CD8-positive, alpha-beta memory T cell (primary cell): Measurements from ENCODE around the gene LPP. TPM values are rescaled to one million over a fixed set of nuclear protein-coding genes. Genes with fewer than 3 reads are reported as not detected.

Experiments used
- CTCF ChIA-PET: fragments of 350-600 bp; sonication (Branson Sonifier 250); formaldehyde crosslinking; loops from one replicate; lab custom pipeline; 2021; ENCODE audit warnings: antibody characterized with exemption; lab: Charles Lee
- POLR2A ChIA-PET: fragments of 350-600 bp; sonication (Branson Sonifier 250); formaldehyde crosslinking; loops from one replicate; lab custom pipeline; 2021; ENCODE audit warnings: antibody characterized with exemption; lab: Charles Lee
- DNase-seq, 5 donors: peaks; one replicate each; pipeline versions ENCODE4 v3.0.0 to v3.0.0-alpha.2; 2020 to 2022; ENCODE audit warnings: mixed read lengths in 1 of 5
- H3K27ac ChIP-seq: one replicate; pipeline ENCODE4 v1.7.0; 2013; ENCODE audit warnings: low read depth, mild to moderate bottlenecking, low read length, moderate library complexity
- H3K27me3 ChIP-seq: 2 replicates; pipeline ENCODE4 v1.7.0; 2013; ENCODE audit warnings: low read length, mild to moderate bottlenecking; ENCODE audit not compliant: insufficient read depth, poor library complexity, severe bottlenecking
- H3K36me3 ChIP-seq: 2 replicates; pipeline ENCODE4 v1.7.0; 2013; ENCODE audit warnings: mild to moderate bottlenecking, low read length, moderate library complexity; ENCODE audit not compliant: insufficient read depth
- H3K4me1 ChIP-seq: 2 replicates; pipeline ENCODE4 v1.7.0; 2013; ENCODE audit warnings: mild to moderate bottlenecking, low read length, moderate library complexity; ENCODE audit not compliant: insufficient read depth
- H3K4me3 ChIP-seq: 2 replicates; pipeline ENCODE4 v1.7.0; 2013; ENCODE audit warnings: mild to moderate bottlenecking, low read length
- H3K9me3 ChIP-seq: 2 replicates; pipeline ENCODE4 v1.7.0; 2013; ENCODE audit warnings: mild to moderate bottlenecking, low read length
- H3K27ac Mint-ChIP-seq, 8 donors: one replicate each; pipeline ENCODE4 v1.8.0; 2020 to 2021; ENCODE audit warnings: mixed read lengths in 8 of 8, mild to moderate bottlenecking in 6 of 8, inconsistent platforms in 3 of 8, moderate library complexity in 3 of 8
- H3K27me3 Mint-ChIP-seq, 2 donors: one replicate each; pipeline ENCODE4 v1.8.0; 2020 to 2021; ENCODE audit warnings: mixed read lengths in 2 of 2, mild to moderate bottlenecking in 1 of 2, moderate library complexity in 1 of 2
- H3K36me3 Mint-ChIP-seq, 3 donors: one replicate each; pipeline ENCODE4 v1.8.0; 2020 to 2021; ENCODE audit warnings: mixed read lengths in 3 of 3, inconsistent platforms in 1 of 3, mild to moderate bottlenecking in 1 of 3
- H3K4me1 Mint-ChIP-seq, 3 donors: one replicate each; pipeline ENCODE4 v1.8.0; 2020 to 2021; ENCODE audit warnings: mixed read lengths in 3 of 3, inconsistent platforms in 1 of 3, mild to moderate bottlenecking in 1 of 3
- H3K4me3 Mint-ChIP-seq, 7 donors: one replicate each; pipeline ENCODE4 v1.8.0; 2020 to 2021; ENCODE audit warnings: mixed read lengths in 7 of 7, mild to moderate bottlenecking in 6 of 7, moderate library complexity in 4 of 7, inconsistent platforms in 2 of 7
- H3K9me3 Mint-ChIP-seq, 5 donors: one replicate each; pipeline ENCODE4 v1.8.0; 2020 to 2022; ENCODE audit warnings: mixed read lengths in 5 of 5, mild to moderate bottlenecking in 3 of 5, moderate library complexity in 2 of 5, inconsistent platforms in 1 of 5
- polyA plus RNA-seq: library from polyadenylated mRNA; unstranded; fragments of 300-500 nt; fragmentation: Illumina TruSeq; gene quantifications from one replicate; pipeline ENCODE4 v1.2.3, GENCODE V29; 2021
- total RNA-seq, 2 experiments: library from RNA; stranded (reverse); gene quantifications; one replicate each; pipeline ENCODE4 v1.2.3, GENCODE V29; 2021

Gene LPP
- total and polyA plus RNA-seq, 3 experiments from 2014 or later, result 13.4 to 23.5 (median 18.0) TPM

GRCh38 chr3:188164248-188164687, 10.3 kb downstream of the LPP start:
- peaks cover 0 to 6% (median 0%) of the 10 kb centered on the region in 3 donors for H3K36me3 Mint-ChIP-seq
- ChIA-PET POLR2A (no interaction called here), CTCF (interaction anchor here (1.0 to 2.0 kb wide), 2 partner anchors 121 to 417 kb away, joined by 3 to 6 read pairs; no protein-coding TSS in a partner anchor)
- peak overlapping the region; percentile 6 to 62 (median 24) for H3K4me3 Mint-ChIP-seq
- H3K9me3 Mint-ChIP-seq, result no peaks in the 10 kb centered on the region
- Histone ChIP-seq H3K9me3 (no peaks in the 10 kb centered on the region), H3K27me3 (no peaks in the 10 kb centered on the region), H3K27ac (no peak overlapping the region), H3K4me3 (no peak overlapping the region), H3K4me1 (peaks cover 23% of the 10 kb centered on the region), H3K36me3 (no peaks in the 10 kb centered on the region)
- no peak for DNase-seq
- peaks cover 41 to 61% (median 55%) of the 10 kb centered on the region in 3 donors for H3K4me1 Mint-ChIP-seq
- H3K27me3 Mint-ChIP-seq, result no peaks in the 10 kb centered on the region
- peak overlapping the region; percentile 5 to 81 (median 54) for H3K27ac Mint-ChIP-seq

- H3K36me3 ChIP-seq, result no peaks in the 10 kb centered on the region
- H3K4me3 ChIP-seq, result no peak overlapping the region
- DNase-seq, result no peak
- no peak overlapping the region for H3K27ac ChIP-seq
- CTCF ChIA-PET, result interaction anchor here (2.0 kb wide), 1 partner anchor 418 kb away, joined by 6 read pairs; no protein-coding TSS in a partner anchor
- Mint-ChIP-seq H3K4me3 (no peak overlapping the region), H3K4me1 (peaks cover 47 to 63% (median 59%) of the 10 kb centered on the region in 3 donors), H3K9me3 (no peaks in the 10 kb centered on the region), H3K27ac (peak overlapping the region in 3 of 8 donors; percentile 4 to 64 (median 11)), H3K36me3 (peaks cover 0 to 4% (median 0%) of the 10 kb centered on the region in 3 donors), H3K27me3 (no peaks in the 10 kb centered on the region)
- POLR2A ChIA-PET, result no interaction called here
- H3K4me1 ChIP-seq, result peaks cover 35% of the 10 kb centered on the region
- no peaks in the 10 kb centered on the region for H3K27me3 ChIP-seq
- H3K9me3 ChIP-seq, result no peaks in the 10 kb centered on the region
Measured at GRCh38 chr3:188165596-188165995, 11.6 kb downstream of the LPP start.

GRCh38 chr3:188166441-188166840, 12.5 kb downstream of the LPP start:
- H3K9me3 ChIP-seq, result no peaks in the 10 kb centered on the region
- no peak for DNase-seq
- ChIA-PET CTCF (no interaction called here), POLR2A (no interaction called here)
- H3K27me3 ChIP-seq, result no peaks in the 10 kb centered on the region
- H3K4me1 ChIP-seq, result peaks cover 35% of the 10 kb centered on the region
- Mint-ChIP-seq H3K36me3 (peaks cover 0 to 4% (median 2%) of the 10 kb centered on the region in 3 donors), H3K27me3 (no peaks in the 10 kb centered on the region), H3K4me3 (no peak overlapping the region), H3K9me3 (no peaks in the 10 kb centered on the region), H3K4me1 (peaks cover 49 to 63% (median 63%) of the 10 kb centered on the region in 3 donors), H3K27ac (no peak overlapping the region)
- H3K36me3 ChIP-seq, result no peaks in the 10 kb centered on the region
- no peak overlapping the region for H3K27ac ChIP-seq
- H3K4me3 ChIP-seq, result no peak overlapping the region

- no peak overlapping the region for H3K4me3 ChIP-seq
- peaks cover 34% of the 10 kb centered on the region for H3K4me1 ChIP-seq
- ChIA-PET POLR2A (interaction anchor here (0.6 kb wide), 1 partner anchor 152 kb away, joined by 5 read pairs; no protein-coding TSS in a partner anchor), CTCF (interaction anchor here (0.9 kb wide), 1 partner anchor 974 kb away, joined by 3 read pairs; no protein-coding TSS in a partner anchor)
- no peak overlapping the region for H3K27ac ChIP-seq
- Mint-ChIP-seq H3K4me1 (peaks cover 46 to 51% (median 49%) of the 10 kb centered on the region in 3 donors), H3K4me3 (no peak overlapping the region), H3K9me3 (no peaks in the 10 kb centered on the region), H3K36me3 (peaks cover 0 to 2% (median 1%) of the 10 kb centered on the region in 3 donors), H3K27ac (no peak overlapping the region), H3K27me3 (no peaks in the 10 kb centered on the region)
- DNase-seq, result no peak
- H3K9me3 ChIP-seq, result no peaks in the 10 kb centered on the region
- no peaks in the 10 kb centered on the region for H3K36me3 ChIP-seq
- H3K27me3 ChIP-seq, result no peaks in the 10 kb centered on the region
Measured at GRCh38 chr3:188168186-188168585, 14.2 kb downstream of the LPP start.

DNA sequence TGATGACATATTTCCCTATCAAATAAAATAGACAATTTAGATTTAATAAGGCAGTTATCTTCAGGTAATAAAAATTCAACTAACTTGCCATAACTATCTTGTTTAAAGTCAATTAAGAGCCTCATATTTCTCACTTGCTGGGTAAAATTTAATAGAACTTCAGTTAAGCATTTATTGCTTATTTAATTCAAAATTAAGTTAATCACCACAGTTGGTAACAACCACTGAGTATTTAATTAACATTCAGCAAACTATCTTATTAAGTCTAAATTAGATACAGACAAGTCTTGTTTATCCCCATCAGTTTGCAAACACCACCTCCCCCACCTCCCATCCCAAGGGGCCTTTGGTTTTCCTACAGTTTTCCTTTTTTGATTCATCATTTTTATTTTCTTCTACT, 14.7 kb downstream of the LPP start:
- peaks cover 0 to 2% (median 1%) of the 10 kb centered on the region in 3 donors for H3K36me3 Mint-ChIP-seq
- H3K4me3 ChIP-seq, result no peak overlapping the region
- H3K4me3 Mint-ChIP-seq, result no peak overlapping the region
- no peaks in the 10 kb centered on the region for H3K36me3 ChIP-seq
- peaks cover 31% of the 10 kb centered on the region for H3K4me1 ChIP-seq
- H3K9me3 Mint-ChIP-seq, result no peaks in the 10 kb centered on the region
- no peak overlapping the region for H3K27ac ChIP-seq
- DNase-seq, result no peak
- peaks cover 44 to 46% (median 45%) of the 10 kb centered on the region in 3 donors for H3K4me1 Mint-ChIP-seq
- H3K9me3 ChIP-seq, result no peaks in the 10 kb centered on the region
- H3K27me3 ChIP-seq, result no peaks in the 10 kb centered on the region
- ChIA-PET CTCF (no interaction called here), POLR2A (interaction anchor here (0.6 kb wide), 1 partner anchor 153 kb away, joined by 5 read pairs; no protein-coding TSS in a partner anchor)
- H3K27ac Mint-ChIP-seq, result no peak overlapping the region
- no peaks in the 10 kb centered on the region for H3K27me3 Mint-ChIP-seq

GRCh38 chr3:188169830-188170455, 16.0 kb downstream of the LPP start:
- peak overlapping the region in 1 of 7 donors; percentile 0 for H3K4me3 Mint-ChIP-seq

DNA sequence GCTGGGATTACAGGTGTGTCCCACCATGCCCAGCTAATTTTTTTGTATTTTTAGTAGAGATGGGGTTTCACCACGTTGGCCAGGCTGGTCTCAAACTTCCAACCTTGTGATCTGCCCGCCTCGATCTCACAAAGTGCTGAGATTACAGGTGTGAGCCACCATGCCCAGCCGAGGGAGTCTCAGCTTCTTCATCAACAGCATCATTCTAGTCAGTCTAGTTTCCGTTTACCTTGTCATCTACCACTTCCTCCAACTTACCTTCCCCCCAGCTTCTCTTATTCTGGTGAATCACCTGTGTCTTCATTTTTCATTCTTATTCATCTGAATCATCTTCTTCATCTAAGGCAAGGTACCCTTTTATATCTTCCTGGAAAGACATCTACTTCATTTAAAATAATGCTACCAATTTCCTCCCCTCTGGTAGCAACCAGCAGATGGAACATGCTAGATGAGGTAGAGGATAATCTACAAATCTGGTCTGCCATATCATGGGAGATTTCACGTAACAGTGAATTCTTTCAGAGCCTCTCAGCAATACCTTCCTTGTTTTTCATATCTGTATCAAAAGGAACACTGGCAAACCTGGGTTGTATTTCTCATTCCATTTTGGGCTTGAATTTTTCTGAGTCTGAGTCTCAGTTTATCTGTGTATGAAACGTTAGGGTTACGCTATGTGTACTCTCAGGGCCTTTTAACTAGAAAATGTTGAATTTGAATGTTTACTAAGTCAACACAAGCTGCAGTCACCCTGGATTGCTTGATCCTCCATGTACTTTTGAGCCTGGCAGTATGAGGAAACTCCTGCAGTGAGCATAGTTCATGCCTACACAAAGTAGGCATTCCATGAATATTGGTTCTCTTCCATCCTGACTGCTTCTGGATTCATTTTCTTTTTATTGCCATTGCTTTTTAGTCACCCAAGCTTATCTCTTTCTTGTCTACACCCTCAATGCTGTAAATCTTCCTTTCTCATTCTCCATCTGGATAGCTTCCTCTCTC, 16.8 kb downstream of the LPP start:
- Histone ChIP-seq H3K27ac (no peak overlapping the region), H3K27me3 (no peaks in the 10 kb centered on the region), H3K36me3 (no peaks in the 10 kb centered on the region), H3K9me3 (no peaks in the 10 kb centered on the region), H3K4me3 (no peak overlapping the region), H3K4me1 (peaks cover 17% of the 10 kb centered on the region)
- H3K36me3 Mint-ChIP-seq, result peaks cover 4 to 10% (median 4%) of the 10 kb centered on the region in 3 donors
- peak overlapping the region in 3 of 7 donors; percentile 0 to 26 (median 1) for H3K4me3 Mint-ChIP-seq
- POLR2A ChIA-PET, result interaction anchor here (1.1 kb wide), 1 partner anchor 17 kb away, joined by 4 read pairs; no protein-coding TSS in a partner anchor
- CTCF ChIA-PET, result interaction anchor here (1.6 kb wide), 1 partner anchor 17 kb away, joined by 3 read pairs; no protein-coding TSS in a partner anchor
- H3K4me1 Mint-ChIP-seq, result peaks cover 39 to 43% (median 40%) of the 10 kb centered on the region in 3 donors
- no peaks in the 10 kb centered on the region for H3K27me3 Mint-ChIP-seq
- DNase-seq, result peak in 3 of 5 donors; percentile 17 to 52 (median 23)
- no peaks in the 10 kb centered on the region for H3K9me3 Mint-ChIP-seq
- peak overlapping the region; percentile 0 to 87 (median 62) for H3K27ac Mint-ChIP-seq

More at GRCh38 chr3:188169830-188170455, 16.0 kb downstream of the LPP start:
- Histone ChIP-seq H3K27ac (no peak overlapping the region), H3K27me3 (no peaks in the 10 kb centered on the region), H3K4me1 (peaks cover 25% of the 10 kb centered on the region), H3K9me3 (no peaks in the 10 kb centered on the region), H3K4me3 (no peak overlapping the region), H3K36me3 (no peaks in the 10 kb centered on the region)
- ChIA-PET POLR2A (no interaction called here), CTCF (no interaction called here)
- H3K27ac Mint-ChIP-seq, result peak overlapping the region in 7 of 8 donors; percentile 14 to 92 (median 79)
- DNase-seq, result no peak
- no peaks in the 10 kb centered on the region for H3K9me3 Mint-ChIP-seq
- no peaks in the 10 kb centered on the region for H3K27me3 Mint-ChIP-seq
- H3K36me3 Mint-ChIP-seq, result peaks cover 4 to 8% (median 4%) of the 10 kb centered on the region in 3 donors
- H3K4me1 Mint-ChIP-seq, result peaks cover 42 to 44% (median 43%) of the 10 kb centered on the region in 3 donors
